ENCODE measurements around the gene BMPR1B.

The BMPR1B gene

GRCh38 chr4:95180531-95181242 is 422.9 kb downstream of the BMPR1B start:
- H3K9me3 ChIP-seq (ENCODE audit: low read length): peaks cover 5% of the 10 kb centered on the region
- no peak overlapping the region for H2AFZ ChIP-seq (ENCODE audit: low read depth, low read length)
- no peaks in the 10 kb centered on the region for H3K27me3 ChIP-seq (ENCODE audit: insufficient read depth, low read length)
- H3K4me3 ChIP-seq (ENCODE audit: low read length): no peak overlapping the region
- peaks cover 9% of the 10 kb centered on the region for H3K36me3 ChIP-seq (ENCODE audit: insufficient read depth, low read length)
- peaks cover 28% of the 10 kb centered on the region for H3K4me1 ChIP-seq (ENCODE audit: insufficient read depth, low read length)

- Histone ChIP-seq H3K27me3 (ENCODE audit: insufficient read depth, low read length) (no peaks in the 10 kb centered on the region), H2AFZ (ENCODE audit: low read depth, low read length) (no peak overlapping the region), H3K36me3 (ENCODE audit: insufficient read depth, low read length) (peaks cover 9% of the 10 kb centered on the region), H3K4me1 (ENCODE audit: insufficient read depth, low read length) (peaks cover 28% of the 10 kb centered on the region), H3K9me3 (ENCODE audit: low read length) (peaks cover 5% of the 10 kb centered on the region), H3K4me3 (ENCODE audit: low read length) (peak overlapping the region; percentile 1)
Measured at GRCh38 chr4:95181243-95181995, 423.7 kb downstream of the BMPR1B start.

GRCh38 chr4:95181996-95182306 is 424.2 kb downstream of the BMPR1B start:
- H3K4me3 ChIP-seq (ENCODE audit: low read length): no peak overlapping the region
- H3K36me3 ChIP-seq (ENCODE audit: insufficient read depth, low read length): peaks cover 9% of the 10 kb centered on the region
- peaks cover 28% of the 10 kb centered on the region for H3K4me1 ChIP-seq (ENCODE audit: insufficient read depth, low read length)
- peaks cover 5% of the 10 kb centered on the region for H3K9me3 ChIP-seq (ENCODE audit: low read length)
- no peaks in the 10 kb centered on the region for H3K27me3 ChIP-seq (ENCODE audit: insufficient read depth, low read length)
- H2AFZ ChIP-seq (ENCODE audit: low read depth, low read length): no peak overlapping the region

GRCh38 chr4:95183656-95184408 is 426.1 kb downstream of the BMPR1B start:
- Histone ChIP-seq H3K9me3 (ENCODE audit: low read length) (no peaks in the 10 kb centered on the region), H3K4me1 (ENCODE audit: insufficient read depth, low read length) (peaks cover 28% of the 10 kb centered on the region), H3K36me3 (ENCODE audit: insufficient read depth, low read length) (peaks cover 6% of the 10 kb centered on the region), H3K27me3 (ENCODE audit: insufficient read depth, low read length) (no peaks in the 10 kb centered on the region), H2AFZ (ENCODE audit: low read depth, low read length) (no peak overlapping the region), H3K4me3 (ENCODE audit: low read length) (no peak overlapping the region)

- Histone ChIP-seq H3K4me3 (ENCODE audit: low read length) (no peak overlapping the region), H3K36me3 (ENCODE audit: insufficient read depth, low read length) (peaks cover 6% of the 10 kb centered on the region), H3K4me1 (ENCODE audit: insufficient read depth, low read length) (peaks cover 23% of the 10 kb centered on the region), H2AFZ (ENCODE audit: low read depth, low read length) (no peak overlapping the region), H3K27me3 (ENCODE audit: insufficient read depth, low read length) (no peaks in the 10 kb centered on the region), H3K9me3 (ENCODE audit: low read length) (no peaks in the 10 kb centered on the region)
Measured at GRCh38 chr4:95186666-95187065, 428.9 kb downstream of the BMPR1B start.

GRCh38 chr4:95188701-95189370 is 431.1 kb downstream of the BMPR1B start:
- Histone ChIP-seq H3K9me3 (ENCODE audit: low read length) (no peaks in the 10 kb centered on the region), H3K4me1 (ENCODE audit: insufficient read depth, low read length) (peaks cover 10% of the 10 kb centered on the region), H2AFZ (ENCODE audit: low read depth, low read length) (no peak overlapping the region), H3K27me3 (ENCODE audit: insufficient read depth, low read length) (no peaks in the 10 kb centered on the region), H3K36me3 (ENCODE audit: insufficient read depth, low read length) (peaks cover 6% of the 10 kb centered on the region), H3K4me3 (ENCODE audit: low read length) (no peak overlapping the region)

- Histone ChIP-seq H3K4me1 (ENCODE audit: insufficient read depth, low read length) (peaks cover 10% of the 10 kb centered on the region), H2AFZ (ENCODE audit: low read depth, low read length) (no peak overlapping the region), H3K4me3 (ENCODE audit: low read length) (no peak overlapping the region), H3K36me3 (ENCODE audit: insufficient read depth, low read length) (peaks cover 3% of the 10 kb centered on the region), H3K9me3 (ENCODE audit: low read length) (no peaks in the 10 kb centered on the region), H3K27me3 (ENCODE audit: insufficient read depth, low read length) (no peaks in the 10 kb centered on the region)
Measured at GRCh38 chr4:95190751-95191436, 433.1 kb downstream of the BMPR1B start.

- Histone ChIP-seq H3K9me3 (ENCODE audit: low read length) (no peaks in the 10 kb centered on the region), H2AFZ (ENCODE audit: low read depth, low read length) (no peak overlapping the region), H3K4me3 (ENCODE audit: low read length) (no peak overlapping the region), H3K27me3 (ENCODE audit: insufficient read depth, low read length) (no peaks in the 10 kb centered on the region), H3K36me3 (ENCODE audit: insufficient read depth, low read length) (peaks cover 3% of the 10 kb centered on the region), H3K4me1 (ENCODE audit: insufficient read depth, low read length) (peaks cover 10% of the 10 kb centered on the region)
Measured at GRCh38 chr4:95191537-95191936, 433.8 kb downstream of the BMPR1B start.

- Histone ChIP-seq H3K4me3 (ENCODE audit: low read length) (no peak overlapping the region), H2AFZ (ENCODE audit: low read depth, low read length) (no peak overlapping the region), H3K9me3 (ENCODE audit: low read length) (no peaks in the 10 kb centered on the region), H3K27me3 (ENCODE audit: insufficient read depth, low read length) (no peaks in the 10 kb centered on the region), H3K4me1 (ENCODE audit: insufficient read depth, low read length) (peaks cover 10% of the 10 kb centered on the region), H3K36me3 (ENCODE audit: insufficient read depth, low read length) (no peaks in the 10 kb centered on the region)
Measured at GRCh38 chr4:95193391-95194224, 435.9 kb downstream of the BMPR1B start.

- Histone ChIP-seq H3K4me1 (ENCODE audit: insufficient read depth, low read length) (no peaks in the 10 kb centered on the region), H3K4me3 (ENCODE audit: low read length) (no peak overlapping the region), H3K36me3 (ENCODE audit: insufficient read depth, low read length) (no peaks in the 10 kb centered on the region), H2AFZ (ENCODE audit: low read depth, low read length) (no peak overlapping the region), H3K9me3 (ENCODE audit: low read length) (no peaks in the 10 kb centered on the region), H3K27me3 (ENCODE audit: insufficient read depth, low read length) (no peaks in the 10 kb centered on the region)
Measured at GRCh38 chr4:95197353-95197752, 439.6 kb downstream of the BMPR1B start.

GRCh38 chr4:95198961-95199360 is 441.2 kb downstream of the BMPR1B start:
- no peak overlapping the region for H3K4me3 ChIP-seq (ENCODE audit: low read length)
- peaks cover 2% of the 10 kb centered on the region for H3K9me3 ChIP-seq (ENCODE audit: low read length)
- H3K4me1 ChIP-seq (ENCODE audit: insufficient read depth, low read length): no peaks in the 10 kb centered on the region
- no peak overlapping the region for H2AFZ ChIP-seq (ENCODE audit: low read depth, low read length)
- no peaks in the 10 kb centered on the region for H3K36me3 ChIP-seq (ENCODE audit: insufficient read depth, low read length)
- H3K27me3 ChIP-seq (ENCODE audit: insufficient read depth, low read length): no peaks in the 10 kb centered on the region

Data from neuron (in vitro differentiated cells).